Ishikawa (cell line): Measurements from ENCODE around the gene METAP2.

Source experiments
- EGR1 ChIP-seq: IDR thresholded peaks from 2 replicates; pipeline ENCODE4 v1.6.1; 2012
- FOXM1 ChIP-seq: IDR thresholded peaks from 2 replicates; pipeline ENCODE4 v1.6.1; 2012; ENCODE audit warnings: low read depth, borderline replicate concordance
- TAF1 ChIP-seq: IDR thresholded peaks from 2 replicates; pipeline ENCODE4 v1.6.1; 2012; ENCODE audit warnings: low read depth, mild to moderate bottlenecking

DNA sequence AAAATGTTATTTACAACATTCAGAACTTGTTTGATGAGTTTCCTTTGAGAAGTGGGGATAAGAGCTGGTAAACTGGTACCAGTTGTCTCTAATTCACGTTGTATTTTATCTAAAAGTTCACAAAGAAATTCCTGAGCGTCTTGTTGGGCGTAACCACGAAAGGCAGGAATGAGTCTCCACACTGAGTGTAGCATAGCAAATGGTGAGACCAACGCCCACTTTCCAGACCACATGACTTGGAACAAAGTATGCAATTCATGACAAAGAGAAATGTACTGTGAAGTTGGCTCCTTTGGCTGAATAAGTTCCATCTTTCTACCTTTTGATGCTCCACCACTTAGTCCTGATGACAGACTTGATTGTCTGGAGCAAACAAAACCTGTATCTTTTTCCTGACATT lies 58.9 kb downstream of the METAP2 start:
- TF ChIP-seq FOXM1 (no peak), TAF1 (no peak), EGR1 (no peak)
